HepG2 (cell line): ENCODE data around the gene IL11RA. TPM values are rescaled to one million over a fixed set of nuclear protein-coding genes. Genes with fewer than 3 reads are reported as not detected.

Experiments
- ATAC-seq: fragments of 200-7000 bp; cut with Tn5 transposase; 3 replicates; pipeline ENCODE4 v1.9.1; 2020; ENCODE audit warnings: mild to moderate bottlenecking, moderate library complexity
- BruUV-seq: library from RNA; stranded (reverse); fragments of 400-500 nt; replicated peaks from 2 replicates; lab custom pipeline; 2021; lab: Mats Ljungman, UMichigan
- CTCF ChIA-PET: fragments of 300-600 bp; formaldehyde crosslinking; extraction: SDS; loops from one replicate; lab custom pipeline; 2021; ENCODE audit warnings: low total read pairs, inconsistent platforms, low intra/inter-chr PET ratio; lab: Yijun Ruan, JAX
- POLR2A ChIA-PET: fragments of 350-600 bp; sonication (Branson Sonifier 250); formaldehyde crosslinking; loops from one replicate; lab custom pipeline; 2020; ENCODE audit warnings: antibody characterized with exemption, inconsistent platforms; lab: Yijun Ruan, JAX
- DNase-seq: peaks from one replicate; pipeline ENCODE4 v3.0.0-alpha.2; 2015; ENCODE audit warnings: low spot score
- FAIRE-seq: peaks from 3 replicates; lab custom pipeline; 2011; peaks lifted over from hg19 to GRCh38; lab: Jason Lieb, UNC
- H2AFZ ChIP-seq: one replicate; pipeline ENCODE4 v1.6.1; 2011; ENCODE audit warnings: low read length, inconsistent platforms
- H3K27ac ChIP-seq: fragments of 300-600 bp; 3 replicates; pipeline ENCODE4 v1.8.0; 2011; ENCODE audit warnings: mixed run types, mild to moderate bottlenecking, mixed read lengths, low read length, inconsistent platforms; ENCODE audit not compliant: insufficient read depth; ENCODE audit errors: extremely low read length
- H3K27me3 ChIP-seq, 2 experiments: fragments of 200-600 bp in 1 of 2; 2 replicates in 1 of 2; 3 replicates in 1 of 2; pipeline versions ENCODE4 v1.6.0 to v1.8.0; 2011; ENCODE audit warnings: low read length in 2 of 2, mild to moderate bottlenecking in 2 of 2, moderate library complexity in 2 of 2, inconsistent platforms in 1 of 2; ENCODE audit not compliant: insufficient read depth in 2 of 2, control insufficient read depth in 1 of 2
- H3K36me3 ChIP-seq, 2 experiments: fragments of 200-600 bp in 1 of 2; replicated peaks in 1 of 2; 2 replicates in 1 of 2; 3 replicates in 1 of 2; pipeline versions ENCODE4 v1.5.1 to v1.8.0; 2011; ENCODE audit warnings: low read length in 2 of 2, inconsistent platforms in 1 of 2; ENCODE audit not compliant: insufficient read depth in 2 of 2, control insufficient read depth in 1 of 2
- H3K4me1 ChIP-seq: 2 replicates; pipeline ENCODE4 v1.5.1; 2012; ENCODE audit warnings: low read length, inconsistent platforms; ENCODE audit not compliant: insufficient read depth
- H3K4me2 ChIP-seq: 2 replicates; pipeline ENCODE4 v1.6.0; 2011; ENCODE audit warnings: low read depth, low read length, inconsistent platforms
- H3K4me3 ChIP-seq, 3 experiments: fragments of 200-600 bp in 1 of 3; sonication (generic), shearing (Covaris generic) in 1 of 3; replicated peaks in 1 of 3; 2 replicates each; pipeline ENCODE4 v1.5.1; 2011 to 2016; ENCODE audit warnings: low read length in 3 of 3, inconsistent platforms in 2 of 3, low read depth in 2 of 3, mild to moderate bottlenecking in 2 of 3, control low read depth in 1 of 3, mixed read lengths in 1 of 3; ENCODE audit not compliant: insufficient read depth in 1 of 3
- H3K79me2 ChIP-seq: one replicate; pipeline ENCODE4 v1.6.1; 2011; ENCODE audit warnings: low read length, inconsistent platforms; ENCODE audit not compliant: insufficient read depth
- H3K9ac ChIP-seq: 2 replicates; pipeline ENCODE4 v1.6.0; 2011; ENCODE audit warnings: mild to moderate bottlenecking, low read depth, low read length, inconsistent platforms; ENCODE audit not compliant: insufficient read depth
- H3K9me3 ChIP-seq: 2 replicates; pipeline ENCODE4 v1.5.1; 2012; ENCODE audit warnings: mild to moderate bottlenecking, low read length
- H4K20me1 ChIP-seq: 2 replicates; pipeline ENCODE4 v1.6.0; 2011; ENCODE audit warnings: inconsistent platforms, mild to moderate bottlenecking, low read length, moderate library complexity; ENCODE audit not compliant: insufficient read depth
- CHD2 ChIP-seq: IDR thresholded peaks from 2 replicates; pipeline ENCODE4 v1.6.1; 2011; ENCODE audit warnings: low read depth, low read length, improper control_type of control experiment
- HNRNPUL1 ChIP-seq: fragments of 200-400 bp; formaldehyde crosslinking; IDR thresholded peaks from 2 replicates; pipeline ENCODE4 v1.6.1; 2017; ENCODE audit warnings: low read depth, mild to moderate bottlenecking, low read length, moderate library complexity
- ISL2 ChIP-seq: sonication (generic); formaldehyde crosslinking; IDR thresholded peaks from 2 replicates; pipeline ENCODE4 v1.5.0; 2020; ENCODE audit warnings: missing genetic modification reagents
- KDM6A ChIP-seq: IDR thresholded peaks from 2 replicates; pipeline ENCODE4 v1.6.1; 2016; ENCODE audit warnings: low read depth
- MEF2D ChIP-seq: sonication (generic); formaldehyde crosslinking; IDR thresholded peaks from 2 replicates; pipeline ENCODE4 v1.5.1; 2020; ENCODE audit warnings: mild to moderate bottlenecking, missing genetic modification reagents
- SETDB1 ChIP-seq: sonication (generic); formaldehyde crosslinking; IDR thresholded peaks from 2 replicates; pipeline ENCODE4 v1.5.1; 2020; ENCODE audit warnings: missing genetic modification reagents, mild to moderate bottlenecking, borderline replicate concordance
- TCF7L2 ChIP-seq: IDR thresholded peaks from 2 replicates; pipeline ENCODE4 v1.6.1; 2011; ENCODE audit warnings: mild to moderate bottlenecking, low read depth, low read length, moderate library complexity
- ZNF768 ChIP-seq: sonication (generic); formaldehyde crosslinking; IDR thresholded peaks from 2 replicates; pipeline ENCODE4 v1.4.0; 2020; ENCODE audit warnings: missing genetic modification reagents
- ZNF782 ChIP-seq: sonication (generic); formaldehyde crosslinking; IDR thresholded peaks from 2 replicates; pipeline ENCODE4 v1.4.0; 2020; ENCODE audit warnings: missing genetic modification reagents, mild to moderate bottlenecking, borderline replicate concordance
- WGBS: methylation state at CpG from one replicate; pipeline ENCODE4 v1.1.6; 2017; ENCODE audit warnings: low lambda C conversion rate; 5-methylcytosine and 5-hydroxymethylcytosine counted together
- in situ Hi-C: cut with HindIII; loops from 2 replicates; pipeline ENCODE4 v1.10.0; 2017; ENCODE audit warnings: low pct_unique_long_range_greater_than_20kb; ENCODE audit not compliant: extremely low pct_ligation_motif_present
- intact Hi-C: fragments of 100-400 bp; cut with micrococcal nuclease; formaldehyde crosslinking; loops from one replicate; pipeline ENCODE4 v1.10.0; 2022; ENCODE audit not compliant: unreplicated experiment
- polyA plus RNA-seq, 8 experiments: library from polyadenylated mRNA; depleted of rRNA in 3 of 8; stranded (reverse) in 7 of 8; unstranded in 1 of 8; fragments of >200 nt; fragmentation: Illumina TruSeq in 4 of 8; extraction: Trizol in 4 of 8; gene quantifications; 2 replicates each; pipeline versions ENCODE4 v1.2.1 to v1.2.3, GENCODE V29; 2011 to 2016; ENCODE audit warnings: low read depth in 4 of 8, missing spikeins in 1 of 8, mixed read lengths in 1 of 8; ENCODE audit not compliant: insufficient read depth in 1 of 8
- total RNA-seq, 5 experiments: library from RNA; depleted of rRNA; stranded (reverse); fragments of >200 nt; fragmentation: Illumina TruSeq; extraction: Trizol; gene quantifications; 2 replicates each; pipeline ENCODE4 v1.2.3, GENCODE V29; 2016; ENCODE audit warnings: low read depth in 1 of 5
- TF ChIP-seq, protein P1 (sequence below): sonication (generic); formaldehyde crosslinking; IDR thresholded peaks from 2 replicates; pipeline ENCODE4 v1.5.0; 2020; ENCODE audit warnings: mild to moderate bottlenecking, missing genetic modification reagents, borderline replicate concordance

The IL11RA gene
- total and polyA plus RNA-seq, 2 of the 13 experiments (the other 11 are each of a cell fraction or from before 2014, with no cell fraction given): 2.0 to 4.2 TPM

DNA sequence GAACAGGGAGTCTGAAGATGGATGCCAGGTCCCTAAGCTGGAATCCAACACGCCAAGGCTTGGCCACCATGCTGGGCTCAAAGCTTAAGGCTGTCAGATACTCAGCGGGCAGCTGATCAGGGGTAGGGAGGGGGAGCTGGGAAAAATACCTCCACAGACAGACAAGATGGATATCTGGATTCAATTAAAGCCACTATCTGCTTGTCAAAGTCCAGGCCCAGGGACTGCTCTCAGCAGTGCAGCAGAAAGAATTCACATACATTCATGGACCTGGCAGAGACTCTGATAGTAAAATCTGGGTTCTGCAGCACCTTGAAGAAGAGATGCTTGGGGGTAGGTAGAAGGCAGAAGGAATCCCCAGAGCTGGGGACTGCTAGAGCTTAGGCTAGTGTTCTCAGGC is 36.9 kb upstream of the IL11RA start:
- TF ChIP-seq ZNF782 (no peak), SETDB1 (CRISPR knock-in tag) (no peak), TCF7L2 (no peak), CHD2 (no peak), ISL2 (CRISPR knock-in tag) (no peak), KDM6A (CRISPR knock-in tag) (no peak), HNRNPUL1 (no peak), ZNF768 (CRISPR knock-in tag) (no peak), MEF2D (CRISPR knock-in tag) (no peak)
- TF ChIP-seq, protein P1, sequence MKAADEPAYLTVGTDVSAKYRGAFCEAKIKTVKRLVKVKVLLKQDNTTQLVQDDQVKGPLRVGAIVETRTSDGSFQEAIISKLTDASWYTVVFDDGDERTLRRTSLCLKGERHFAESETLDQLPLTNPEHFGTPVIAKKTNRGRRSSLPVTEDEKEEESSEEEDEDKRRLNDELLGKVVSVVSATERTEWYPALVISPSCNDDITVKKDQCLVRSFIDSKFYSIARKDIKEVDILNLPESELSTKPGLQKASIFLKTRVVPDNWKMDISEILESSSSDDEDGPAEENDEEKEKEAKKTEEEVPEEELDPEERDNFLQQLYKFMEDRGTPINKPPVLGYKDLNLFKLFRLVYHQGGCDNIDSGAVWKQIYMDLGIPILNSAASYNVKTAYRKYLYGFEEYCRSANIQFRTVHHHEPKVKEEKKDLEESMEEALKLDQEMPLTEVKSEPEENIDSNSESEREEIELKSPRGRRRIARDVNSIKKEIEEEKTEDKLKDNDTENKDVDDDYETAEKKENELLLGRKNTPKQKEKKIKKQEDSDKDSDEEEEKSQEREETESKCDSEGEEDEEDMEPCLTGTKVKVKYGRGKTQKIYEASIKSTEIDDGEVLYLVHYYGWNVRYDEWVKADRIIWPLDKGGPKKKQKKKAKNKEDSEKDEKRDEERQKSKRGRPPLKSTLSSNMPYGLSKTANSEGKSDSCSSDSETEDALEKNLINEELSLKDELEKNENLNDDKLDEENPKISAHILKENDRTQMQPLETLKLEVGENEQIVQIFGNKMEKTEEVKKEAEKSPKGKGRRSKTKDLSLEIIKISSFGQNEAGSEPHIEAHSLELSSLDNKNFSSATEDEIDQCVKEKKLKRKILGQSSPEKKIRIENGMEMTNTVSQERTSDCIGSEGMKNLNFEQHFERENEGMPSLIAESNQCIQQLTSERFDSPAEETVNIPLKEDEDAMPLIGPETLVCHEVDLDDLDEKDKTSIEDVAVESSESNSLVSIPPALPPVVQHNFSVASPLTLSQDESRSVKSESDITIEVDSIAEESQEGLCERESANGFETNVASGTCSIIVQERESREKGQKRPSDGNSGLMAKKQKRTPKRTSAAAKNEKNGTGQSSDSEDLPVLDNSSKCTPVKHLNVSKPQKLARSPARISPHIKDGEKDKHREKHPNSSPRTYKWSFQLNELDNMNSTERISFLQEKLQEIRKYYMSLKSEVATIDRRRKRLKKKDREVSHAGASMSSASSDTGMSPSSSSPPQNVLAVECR: no peak
- Histone ChIP-seq H4K20me1 (no peaks in the 10 kb centered on the region; the same call in 1 of the 2 replicates), H3K4me1 (peaks cover 36% of the 10 kb centered on the region), H3K27ac (no peak overlapping the region), H3K36me3 (peaks cover 2 to 4% of the 10 kb centered on the region in 2 experiments; a peak in 2 of 5 replicates), H3K27me3 (no peaks in the 10 kb centered on the region; a peak in 1 of 5 replicates), H3K9ac (no peak overlapping the region), H3K9me3 (no peaks in the 10 kb centered on the region), H3K79me2 (peaks cover 6% of the 10 kb centered on the region), H3K4me2 (no peak overlapping the region), H3K4me3 (no peak overlapping the region), H2AFZ (no peak overlapping the region)
- DNase-seq: no peak
- intact Hi-C loops: no loop called here
- WGBS: 94% methylated on average over 2 of the region's 2 CpGs
- ChIA-PET CTCF (interaction anchor here (3.5 kb wide), 1 partner anchor 18 kb away, joined by 54 read pairs; no protein-coding TSS in a partner anchor), POLR2A (interaction anchor here (1.7 kb wide), 1 partner anchor 22 kb away, joined by 3 read pairs; the partner anchor contains the start of gene SIGMAR1)
- no peak for ATAC-seq
- in situ Hi-C loops: no loop called here
- FAIRE-seq: no peak
- BruUV-seq: no TSS peak
